HG03039 (cell line): ENCODE data around the gene AKT3.

Experiments
- ATAC-seq: cut with Tn5 transposase; IDR thresholded peaks from one replicate; pipeline ENCODE4 v1.9.1; 2021; ENCODE audit warnings: mild to moderate bottlenecking, moderate library complexity; ENCODE audit not compliant: unreplicated experiment

AKT3 gene

GRCh38 chr1:243520831-243521230 is 329.2 kb downstream of the AKT3 start:
- ATAC-seq = no peak

- no peak for ATAC-seq
Measured at GRCh38 chr1:243514927-243515326, 335.1 kb downstream of the AKT3 start.

GRCh38 chr1:243513726-243514491 is 336.1 kb downstream of the AKT3 start:
- no peak for ATAC-seq

GRCh38 chr1:243510928-243511327 is 339.1 kb downstream of the AKT3 start:
- no peak for ATAC-seq

- no peak for ATAC-seq
Measured at GRCh38 chr1:243508943-243509342, 341.1 kb downstream of the AKT3 start.

GRCh38 chr1:243508303-243508713 is 341.7 kb downstream of the AKT3 start:
- ATAC-seq = no peak

- no peak for ATAC-seq
Measured at GRCh38 chr1:243507672-243508302, 342.3 kb downstream of the AKT3 start.

- ATAC-seq = no peak
Measured at GRCh38 chr1:243507001-243507671, 342.9 kb downstream of the AKT3 start.

GRCh38 chr1:243505986-243506689 is 343.9 kb downstream of the AKT3 start:
- ATAC-seq = no peak

- ATAC-seq = no peak
Measured at GRCh38 chr1:243503155-243503554, 346.9 kb downstream of the AKT3 start.

GRCh38 chr1:243501002-243501401 is 349.0 kb downstream of the AKT3 start:
- ATAC-seq = no peak

- no peak for ATAC-seq
Measured at GRCh38 chr1:243500512-243500911, 349.5 kb downstream of the AKT3 start.

- ATAC-seq = no peak
Measured at GRCh38 chr1:243499711-243500110, 350.3 kb downstream of the AKT3 start.

- ATAC-seq = no peak
Measured at GRCh38 chr1:243499248-243499647, 350.8 kb downstream of the AKT3 start.

- no peak for ATAC-seq
Measured at GRCh38 chr1:243497939-243498681, 351.9 kb downstream of the AKT3 start.

- no peak for ATAC-seq
Measured at GRCh38 chr1:243496806-243497205, 353.2 kb downstream of the AKT3 start.

- ATAC-seq = no peak
Measured at GRCh38 chr1:243496187-243496646, 353.8 kb downstream of the AKT3 start.

- ATAC-seq = no peak
Measured at GRCh38 chr1:243495442-243496186, 354.4 kb downstream of the AKT3 start.

GRCh38 chr1:243494741-243495431 is 355.2 kb downstream of the AKT3 start:
- ATAC-seq = no peak
